ENCODE results near the gene ARMH3.

- TF ChIP-seq POLR2A (IDR thresholded peaks at IDR 0.05), result no peak
- TF ChIP-seq CTCF (IDR thresholded peaks at IDR 0.05), result no peak
Measured at GRCh38 chr10:101894266-101894665, 161.7 kb downstream of the ARMH3 start.

Data from body of pancreas (tissue), 4 donors.